Measurements from ENCODE around the gene EML3.

DNA sequence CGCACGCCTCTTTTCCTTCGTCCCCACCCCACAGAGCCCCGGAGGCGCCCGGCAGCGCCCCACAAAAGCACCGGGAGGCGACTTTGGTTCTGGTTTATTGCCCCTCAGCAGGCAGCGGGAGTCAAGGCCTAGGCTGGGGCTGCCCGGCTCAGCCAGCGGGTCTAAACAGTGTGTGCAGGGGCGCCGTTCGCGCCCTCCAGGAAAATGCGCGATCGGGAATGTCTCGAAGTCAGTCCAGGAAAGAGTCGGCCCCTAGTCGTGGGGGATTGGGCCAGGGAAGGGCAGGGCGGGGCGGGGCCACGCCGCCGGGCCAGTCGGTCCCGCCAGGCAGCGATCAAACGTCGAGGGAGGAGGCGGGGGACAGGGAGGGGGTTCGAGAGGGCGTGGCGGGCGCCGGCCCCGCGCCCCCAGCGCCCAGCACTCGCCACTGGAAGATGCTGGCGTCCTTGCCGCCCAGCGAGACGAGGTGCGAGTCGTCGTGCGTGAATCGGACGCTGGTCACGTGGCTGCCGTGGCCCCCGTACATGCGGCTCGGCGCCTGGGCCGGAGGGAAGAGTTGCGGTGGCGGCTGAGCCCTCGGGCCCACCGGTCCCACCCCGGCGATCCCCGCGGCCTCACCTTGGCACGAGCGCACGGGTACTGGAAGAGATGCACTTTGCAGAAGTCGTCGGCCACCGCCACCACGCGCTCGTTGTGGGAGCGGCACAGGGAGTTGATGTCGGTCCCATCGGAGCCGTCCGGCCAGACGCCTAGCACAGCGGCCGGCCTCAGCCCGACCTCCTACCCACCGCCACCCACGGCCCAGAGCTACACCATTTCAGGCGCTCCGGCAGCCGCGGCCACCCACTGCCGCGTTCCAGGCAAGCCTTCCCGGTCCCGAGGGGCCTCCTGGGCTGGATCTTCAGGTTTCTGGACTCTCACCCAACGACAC is 10.2 kb downstream of the EML3 start:
- TF ChIP-seq, protein P1, sequence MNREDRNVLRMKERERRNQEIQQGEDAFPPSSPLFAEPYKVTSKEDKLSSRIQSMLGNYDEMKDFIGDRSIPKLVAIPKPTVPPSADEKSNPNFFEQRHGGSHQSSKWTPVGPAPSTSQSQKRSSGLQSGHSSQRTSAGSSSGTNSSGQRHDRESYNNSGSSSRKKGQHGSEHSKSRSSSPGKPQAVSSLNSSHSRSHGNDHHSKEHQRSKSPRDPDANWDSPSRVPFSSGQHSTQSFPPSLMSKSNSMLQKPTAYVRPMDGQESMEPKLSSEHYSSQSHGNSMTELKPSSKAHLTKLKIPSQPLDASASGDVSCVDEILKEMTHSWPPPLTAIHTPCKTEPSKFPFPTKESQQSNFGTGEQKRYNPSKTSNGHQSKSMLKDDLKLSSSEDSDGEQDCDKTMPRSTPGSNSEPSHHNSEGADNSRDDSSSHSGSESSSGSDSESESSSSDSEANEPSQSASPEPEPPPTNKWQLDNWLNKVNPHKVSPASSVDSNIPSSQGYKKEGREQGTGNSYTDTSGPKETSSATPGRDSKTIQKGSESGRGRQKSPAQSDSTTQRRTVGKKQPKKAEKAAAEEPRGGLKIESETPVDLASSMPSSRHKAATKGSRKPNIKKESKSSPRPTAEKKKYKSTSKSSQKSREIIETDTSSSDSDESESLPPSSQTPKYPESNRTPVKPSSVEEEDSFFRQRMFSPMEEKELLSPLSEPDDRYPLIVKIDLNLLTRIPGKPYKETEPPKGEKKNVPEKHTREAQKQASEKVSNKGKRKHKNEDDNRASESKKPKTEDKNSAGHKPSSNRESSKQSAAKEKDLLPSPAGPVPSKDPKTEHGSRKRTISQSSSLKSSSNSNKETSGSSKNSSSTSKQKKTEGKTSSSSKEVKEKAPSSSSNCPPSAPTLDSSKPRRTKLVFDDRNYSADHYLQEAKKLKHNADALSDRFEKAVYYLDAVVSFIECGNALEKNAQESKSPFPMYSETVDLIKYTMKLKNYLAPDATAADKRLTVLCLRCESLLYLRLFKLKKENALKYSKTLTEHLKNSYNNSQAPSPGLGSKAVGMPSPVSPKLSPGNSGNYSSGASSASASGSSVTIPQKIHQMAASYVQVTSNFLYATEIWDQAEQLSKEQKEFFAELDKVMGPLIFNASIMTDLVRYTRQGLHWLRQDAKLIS (CRISPR knock-in tag; IDR thresholded peaks at IDR 0.05; ENCODE audit: borderline replicate concordance) = no peak
- TF ChIP-seq CTCF (IDR thresholded peaks at IDR 0.05) = no peak
- peak; percentile 80; the same call in 1 of the 2 replicates for TF ChIP-seq CREB1 (CRISPR knock-in tag; IDR thresholded peaks at IDR 0.05)
- TF ChIP-seq, protein P2, sequence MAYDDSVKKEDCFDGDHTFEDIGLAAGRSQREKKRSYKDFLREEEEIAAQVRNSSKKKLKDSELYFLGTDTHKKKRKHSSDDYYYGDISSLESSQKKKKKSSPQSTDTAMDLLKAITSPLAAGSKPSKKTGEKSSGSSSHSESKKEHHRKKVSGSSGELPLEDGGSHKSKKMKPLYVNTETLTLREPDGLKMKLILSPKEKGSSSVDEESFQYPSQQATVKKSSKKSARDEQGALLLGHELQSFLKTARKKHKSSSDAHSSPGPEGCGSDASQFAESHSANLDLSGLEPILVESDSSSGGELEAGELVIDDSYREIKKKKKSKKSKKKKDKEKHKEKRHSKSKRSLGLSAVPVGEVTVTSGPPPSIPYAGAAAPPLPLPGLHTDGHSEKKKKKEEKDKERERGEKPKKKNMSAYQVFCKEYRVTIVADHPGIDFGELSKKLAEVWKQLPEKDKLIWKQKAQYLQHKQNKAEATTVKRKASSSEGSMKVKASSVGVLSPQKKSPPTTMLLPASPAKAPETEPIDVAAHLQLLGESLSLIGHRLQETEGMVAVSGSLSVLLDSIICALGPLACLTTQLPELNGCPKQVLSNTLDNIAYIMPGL (CRISPR knock-in tag; IDR thresholded peaks at IDR 0.05) = peak; percentile 90
- TF ChIP-seq FOXJ3 (CRISPR knock-in tag; IDR thresholded peaks at IDR 0.05; ENCODE audit: borderline replicate concordance) = no peak
- peak; percentile 94 for TF ChIP-seq USF2 (CRISPR knock-in tag; IDR thresholded peaks at IDR 0.05)
- no peak for TF ChIP-seq NR1H2 (CRISPR knock-in tag; IDR thresholded peaks at IDR 0.05)

Data from WTC11 (cell line).